Smooth muscle cell (in vitro differentiated cells): Measurements from ENCODE around the gene PHC1. TPM values are rescaled to one million over a fixed set of nuclear protein-coding genes. Genes with fewer than 3 reads are reported as not detected.
"Not testable (repeated sequence)": the region's sequence is repeated elsewhere in the genome, so short reads cannot be mapped to it uniquely, and the experiment has no call there.

Source experiments
- DNase-seq: peaks from one replicate; lab custom pipeline; 2025; ENCODE audit not compliant: unreplicated experiment; lab: John Stamatoyannopoulos, UW
- H2AFZ ChIP-seq: fragments of 200-600 bp; sonication (generic); 2 replicates; pipeline ENCODE4 v1.6.0; 2016; ENCODE audit warnings: antibody characterized with exemption, low read depth, mild to moderate bottlenecking
- H3F3A ChIP-seq: fragments of 200-600 bp; sonication (generic); 2 replicates; pipeline ENCODE4 v1.6.0; 2017; ENCODE audit warnings: antibody characterized with exemption, low read depth
- H3K27ac ChIP-seq: fragments of 200-600 bp; sonication (generic); 2 replicates; pipeline ENCODE4 v1.5.1; 2016; ENCODE audit warnings: low read depth, mild to moderate bottlenecking
- H3K27me3 ChIP-seq: fragments of 200-600 bp; sonication (generic); 2 replicates; pipeline ENCODE4 v1.6.1; 2016; ENCODE audit warnings: low read depth, mild to moderate bottlenecking
- H3K36me3 ChIP-seq: fragments of 200-600 bp; sonication (generic); 2 replicates; pipeline ENCODE4 v1.5.1; 2016; ENCODE audit warnings: low read depth
- H3K4me1 ChIP-seq: fragments of 200-600 bp; sonication (generic); 2 replicates; pipeline ENCODE4 v1.5.1; 2016; ENCODE audit warnings: low read depth
- H3K4me2 ChIP-seq: fragments of 200-600 bp; sonication (generic); 2 replicates; pipeline ENCODE4 v1.6.0; 2016; ENCODE audit warnings: mild to moderate bottlenecking
- H3K4me3 ChIP-seq: fragments of 200-600 bp; sonication (generic); 2 replicates; pipeline ENCODE4 v1.5.1; 2016; ENCODE audit warnings: mild to moderate bottlenecking
- H3K79me2 ChIP-seq: fragments of 200-600 bp; sonication (generic); 2 replicates; pipeline ENCODE4 v1.6.0; 2016; ENCODE audit warnings: low read depth, mild to moderate bottlenecking
- H3K9ac ChIP-seq: fragments of 200-600 bp; sonication (generic); 2 replicates; pipeline ENCODE4 v1.6.0; 2016; ENCODE audit warnings: low read depth
- H3K9me3 ChIP-seq: fragments of 200-600 bp; sonication (generic); replicated peaks from 2 replicates; pipeline ENCODE4 v1.5.1; 2016; ENCODE audit warnings: low read depth
- H4K20me1 ChIP-seq: fragments of 200-600 bp; sonication (generic); 2 replicates; pipeline ENCODE4 v1.6.0; 2016; ENCODE audit warnings: low read depth
- WGBS: methylation state at CpG from one replicate; pipeline ENCODE4 v1.1.7; 2016; ENCODE audit warnings: low lambda C conversion rate; 5-methylcytosine and 5-hydroxymethylcytosine counted together
- polyA plus RNA-seq: library from polyadenylated mRNA; unstranded; fragments of >200 nt; fragmentation: Nextera tagmentation; extraction: Ambion mirVana; gene quantifications from 2 replicates; pipeline ENCODE4 v1.2.1, GENCODE V29; 2016
- total RNA-seq: library from RNA; depleted of rRNA; stranded (reverse); fragments of >200 nt; gene quantifications from 2 replicates; pipeline ENCODE4 v1.2.3, GENCODE V29; 2014
- TF ChIP-seq, protein P1 (sequence below): fragments of 200-600 bp; sonication (generic); IDR thresholded peaks from 2 replicates; pipeline ENCODE4 v1.5.1; 2017; ENCODE audit warnings: borderline replicate concordance, mild to moderate bottlenecking, antibody characterized with exemption; ENCODE audit not compliant: insufficient read depth, poor library complexity, severe bottlenecking

The PHC1 gene
- total and polyA plus RNA-seq, 2 experiments from 2014 or later, result 23.1 to 67.6 TPM

DNA sequence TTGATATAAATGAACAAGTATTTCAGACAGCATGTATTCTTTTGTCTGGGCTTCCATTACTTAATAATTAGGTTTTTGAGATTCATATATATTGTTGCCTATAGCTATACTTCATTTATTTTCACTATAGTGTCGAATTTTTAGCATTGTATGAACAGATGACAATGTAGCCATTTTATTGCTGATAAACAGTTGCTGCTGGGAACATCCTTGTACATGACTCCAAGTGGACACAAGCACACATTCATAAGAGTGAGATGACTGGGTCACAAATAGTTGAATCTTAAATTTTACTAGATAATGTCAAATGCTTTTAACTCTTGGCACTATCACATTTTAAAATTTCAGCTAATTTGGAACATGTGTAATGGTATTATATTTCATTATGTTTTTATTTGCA is 19.3 kb upstream of the PHC1 start:
- no peak for DNase-seq
- Histone ChIP-seq H3K79me2 (no peaks in the 10 kb centered on the region), H3K27me3 (no peaks in the 10 kb centered on the region), H3K4me3 (no peak overlapping the region), H3K27ac (peak overlapping the region; percentile 21), H4K20me1 (no peaks in the 10 kb centered on the region), H2AFZ (no peak overlapping the region), H3K4me2 (peak overlapping the region; percentile 66), H3F3A (no peaks in the 10 kb centered on the region), H3K9ac (no peak overlapping the region), H3K9me3 (no peaks in the 10 kb centered on the region), H3K36me3 (no peaks in the 10 kb centered on the region), H3K4me1 (no peaks in the 10 kb centered on the region)
- WGBS, result 74% methylated on average over 1 of the region's 1 CpG
- TF ChIP-seq, protein P1, sequence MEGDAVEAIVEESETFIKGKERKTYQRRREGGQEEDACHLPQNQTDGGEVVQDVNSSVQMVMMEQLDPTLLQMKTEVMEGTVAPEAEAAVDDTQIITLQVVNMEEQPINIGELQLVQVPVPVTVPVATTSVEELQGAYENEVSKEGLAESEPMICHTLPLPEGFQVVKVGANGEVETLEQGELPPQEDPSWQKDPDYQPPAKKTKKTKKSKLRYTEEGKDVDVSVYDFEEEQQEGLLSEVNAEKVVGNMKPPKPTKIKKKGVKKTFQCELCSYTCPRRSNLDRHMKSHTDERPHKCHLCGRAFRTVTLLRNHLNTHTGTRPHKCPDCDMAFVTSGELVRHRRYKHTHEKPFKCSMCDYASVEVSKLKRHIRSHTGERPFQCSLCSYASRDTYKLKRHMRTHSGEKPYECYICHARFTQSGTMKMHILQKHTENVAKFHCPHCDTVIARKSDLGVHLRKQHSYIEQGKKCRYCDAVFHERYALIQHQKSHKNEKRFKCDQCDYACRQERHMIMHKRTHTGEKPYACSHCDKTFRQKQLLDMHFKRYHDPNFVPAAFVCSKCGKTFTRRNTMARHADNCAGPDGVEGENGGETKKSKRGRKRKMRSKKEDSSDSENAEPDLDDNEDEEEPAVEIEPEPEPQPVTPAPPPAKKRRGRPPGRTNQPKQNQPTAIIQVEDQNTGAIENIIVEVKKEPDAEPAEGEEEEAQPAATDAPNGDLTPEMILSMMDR, result no peak

DNA sequence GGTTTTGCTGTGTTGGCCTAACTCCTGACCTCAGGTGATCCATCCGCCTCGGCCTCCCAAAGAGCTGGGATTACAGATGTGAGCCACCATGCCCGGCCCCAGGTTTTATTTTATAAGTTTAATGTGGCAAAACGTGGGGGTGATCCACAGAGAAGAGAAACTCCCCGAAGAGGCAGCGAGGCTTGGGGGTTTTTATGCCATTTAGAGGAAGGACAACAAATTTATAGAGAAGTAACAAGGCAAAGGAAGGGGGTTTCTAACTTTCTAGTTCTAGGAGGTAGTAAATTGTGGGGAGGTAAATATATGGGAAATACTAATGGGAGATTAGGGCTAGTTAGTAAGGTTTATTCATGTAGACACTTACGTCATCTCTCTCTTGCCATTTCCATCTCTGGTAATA is 17.2 kb upstream of the PHC1 start:
- Histone ChIP-seq H4K20me1 (no peaks in the 10 kb centered on the region), H3K9ac (no peak overlapping the region), H3F3A (no peaks in the 10 kb centered on the region), H3K4me3 (no peak overlapping the region), H3K4me1 (no peaks in the 10 kb centered on the region), H3K27me3 (no peaks in the 10 kb centered on the region), H3K27ac (no peak overlapping the region), H3K36me3 (no peaks in the 10 kb centered on the region), H2AFZ (no peak overlapping the region), H3K79me2 (no peaks in the 10 kb centered on the region), H3K4me2 (no peak overlapping the region), H3K9me3 (no peaks in the 10 kb centered on the region)
- DNase-seq, result no peak
- WGBS, result 94% methylated on average over 7 of the region's 7 CpGs
- TF ChIP-seq, protein P1, result no peak

DNA sequence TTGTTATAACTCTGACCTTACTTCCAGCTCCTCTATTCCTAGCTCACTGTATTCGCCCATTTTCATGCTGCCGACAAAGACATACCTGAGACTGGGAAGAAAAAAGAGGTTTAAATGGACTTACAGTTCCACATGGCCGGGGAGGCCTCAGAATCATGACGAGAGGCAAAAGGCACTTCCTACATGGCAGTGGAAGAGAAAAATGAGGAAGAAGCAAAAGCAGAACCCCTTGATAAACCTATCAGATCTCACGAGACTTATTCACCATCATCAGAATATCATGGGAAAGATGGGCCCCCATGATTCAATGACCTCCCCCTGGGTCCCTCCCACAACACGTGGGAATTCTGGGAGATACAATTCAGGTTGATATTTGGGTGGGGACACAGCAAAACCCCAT is 14.5 kb upstream of the PHC1 start:
- DNase-seq, result no peak
- H3K9ac ChIP-seq, result no peak overlapping the region
- no peak overlapping the region for H3K27ac ChIP-seq
- no peaks in the 10 kb centered on the region for H3K4me1 ChIP-seq
- no peaks in the 10 kb centered on the region for H3K36me3 ChIP-seq
- H3K79me2 ChIP-seq, result no peaks in the 10 kb centered on the region
- WGBS, result 93% methylated on average over 6 of the region's 6 CpGs
- H3F3A ChIP-seq, result no peaks in the 10 kb centered on the region
- TF ChIP-seq, protein P1, result no peak
- no peak overlapping the region for H2AFZ ChIP-seq
- H3K9me3 ChIP-seq, result no peaks in the 10 kb centered on the region
- H4K20me1 ChIP-seq, result no peaks in the 10 kb centered on the region
- no peak overlapping the region for H3K4me3 ChIP-seq
- H3K4me2 ChIP-seq, result no peak overlapping the region
- H3K27me3 ChIP-seq, result no peaks in the 10 kb centered on the region

DNA sequence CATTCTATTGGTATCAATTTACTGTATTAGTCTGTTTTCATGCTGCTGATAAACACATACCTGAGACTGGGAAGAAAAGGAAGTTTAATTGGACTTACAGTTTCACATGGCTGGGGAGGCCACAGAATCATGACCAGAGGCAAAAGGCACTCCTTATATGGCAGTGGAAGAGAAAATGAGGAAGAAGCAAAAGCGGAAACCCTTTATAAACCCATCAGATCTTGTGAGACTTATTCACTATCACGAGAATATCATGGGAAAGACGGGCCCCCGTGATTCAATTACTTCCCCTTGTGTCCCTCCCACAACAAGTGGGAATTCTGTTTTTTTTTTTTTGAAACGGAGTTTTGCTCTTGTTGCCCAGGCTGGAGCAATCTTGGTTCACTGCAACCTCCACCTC is 11.6 kb upstream of the PHC1 start:
- not testable (repeated sequence) for H3K27me3 ChIP-seq, H3K4me1 ChIP-seq, H3K4me2 ChIP-seq, H3K9ac ChIP-seq, H4K20me1 ChIP-seq, DNase-seq, H3K9me3 ChIP-seq, H3F3A ChIP-seq, H3K79me2 ChIP-seq, H3K27ac ChIP-seq, H3K36me3 ChIP-seq, H2AFZ ChIP-seq, H3K4me3 ChIP-seq
- WGBS, result 97% methylated on average over 5 of the region's 5 CpGs
